ENCODE data around the gene KPRP.

The KPRP gene

GRCh38 chr1:152768847-152769533 is 11.2 kb downstream of the KPRP start:
- in situ Hi-C loops (cut with HindIII; ENCODE audit: low sequenced_read_pairs): no loop called here

- in situ Hi-C loops (cut with HindIII; ENCODE audit: low sequenced_read_pairs): no loop called here
Observed at GRCh38 chr1:152770411-152770810, 12.6 kb downstream of the KPRP start.

DNA sequence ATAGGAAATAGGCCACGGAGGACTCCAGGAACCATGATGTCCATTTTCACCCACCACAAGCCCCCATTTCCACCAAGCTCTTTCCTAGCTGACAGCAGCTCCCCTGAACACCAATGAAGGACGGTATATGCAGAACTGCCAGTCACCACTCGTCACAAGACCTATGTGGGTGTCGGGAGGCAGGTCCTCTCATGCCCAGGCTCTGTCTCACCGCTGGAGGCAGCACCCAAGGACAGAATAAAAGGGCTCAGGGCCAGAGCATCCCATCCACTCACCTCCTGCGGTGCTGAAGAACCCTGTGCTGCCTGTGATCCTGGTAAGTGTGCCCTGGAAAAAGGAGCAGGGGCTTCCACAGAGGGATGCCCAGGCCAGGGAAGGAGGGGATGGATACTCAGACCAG is 17.1 kb downstream of the KPRP start, which contains the start of gene LCE1F:
Gene LCE1F, plus strand, starts transcription at position 266 of the 400 bp plus-strand sequence. CDS start 1,232 bp downstream, outside the sequence.
- in situ Hi-C loops (cut with HindIII; ENCODE audit: low sequenced_read_pairs): no loop called here

- in situ Hi-C loops (cut with HindIII; ENCODE audit: low sequenced_read_pairs): no loop called here
Observed at GRCh38 chr1:152776361-152776760, 18.5 kb downstream of the KPRP start.

DNA sequence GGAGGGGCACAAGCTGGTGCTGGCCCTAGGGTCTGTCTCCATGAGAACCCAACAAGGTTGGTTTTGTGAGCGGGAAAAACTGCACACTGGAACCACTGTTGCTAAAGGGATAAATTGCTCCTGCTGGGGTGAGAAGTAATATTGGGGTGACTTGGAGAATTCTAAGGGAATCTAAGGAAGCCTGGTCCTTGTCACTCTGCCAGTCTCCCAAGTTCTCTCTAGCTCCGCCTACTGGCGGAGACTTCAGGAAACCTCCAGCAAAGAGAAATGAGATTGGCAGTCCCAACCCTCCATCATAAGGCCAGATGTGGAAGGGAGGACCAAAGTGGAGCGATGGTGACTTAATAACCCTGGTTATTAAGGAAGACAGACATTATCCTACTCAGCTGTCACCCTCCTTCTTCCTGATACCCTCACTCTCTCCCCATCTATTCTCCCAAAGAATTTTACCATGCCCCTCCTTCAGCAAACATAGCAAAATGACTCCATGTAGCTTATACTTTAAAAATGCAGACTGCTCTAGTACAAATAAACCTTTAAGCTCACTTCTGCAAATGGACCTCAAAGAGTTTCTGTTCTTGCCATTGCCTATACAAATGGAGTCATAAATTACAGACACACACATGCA is 19.8 kb downstream of the KPRP start:
- in situ Hi-C loops (cut with HindIII; ENCODE audit: low sequenced_read_pairs): no loop called here

DNA sequence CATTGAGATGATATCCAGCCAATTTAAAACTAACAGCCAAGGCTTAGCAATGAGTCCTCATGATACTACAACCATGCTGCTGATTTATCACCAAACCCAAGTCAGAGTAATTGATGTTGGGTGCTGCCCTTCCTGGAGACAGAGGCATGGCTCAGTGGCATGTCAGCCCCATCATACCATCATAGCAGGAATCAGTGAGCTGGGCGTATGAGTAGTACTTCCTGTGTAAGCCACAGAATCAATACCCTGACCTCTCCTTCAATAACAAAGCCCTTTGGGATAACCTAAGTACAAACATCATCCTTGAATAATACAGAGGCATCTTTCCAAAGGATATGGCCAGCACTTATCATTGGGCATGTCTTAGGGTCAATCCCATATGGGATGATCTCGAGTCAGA is 25.3 kb downstream of the KPRP start:
- in situ Hi-C loops (cut with HindIII; ENCODE audit: low sequenced_read_pairs): no loop called here

DNA sequence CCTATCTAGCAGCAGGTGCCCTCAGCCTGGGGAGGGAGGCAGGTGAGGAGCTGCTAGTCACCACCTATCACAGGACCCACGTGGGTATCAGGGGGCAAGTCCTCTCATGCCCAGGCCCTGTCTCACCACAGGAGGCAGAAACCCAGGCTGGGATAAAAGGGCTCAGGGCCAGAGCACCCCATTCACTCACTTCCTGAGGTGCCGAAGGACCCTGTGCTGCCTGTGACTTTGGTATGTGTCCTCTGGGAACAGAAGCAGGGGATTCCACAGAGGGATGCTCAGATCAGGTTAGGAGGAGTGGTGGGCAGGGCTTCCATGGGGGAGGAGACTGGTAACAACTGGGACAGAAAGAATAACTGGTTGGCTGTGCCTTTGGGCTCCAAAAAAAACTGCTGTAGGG is 28.3 kb downstream of the KPRP start, which contains the start of gene LCE1E:
Gene LCE1E, plus strand, starts transcription at position 181 of the 400 bp plus-strand sequence. CDS start 1,043 bp downstream, outside the sequence.
- in situ Hi-C loops (cut with HindIII; ENCODE audit: low sequenced_read_pairs): no loop called here

GRCh38 chr1:152795686-152796085 is 37.9 kb downstream of the KPRP start:
- in situ Hi-C loops (cut with HindIII; ENCODE audit: low sequenced_read_pairs): no loop called here

DNA sequence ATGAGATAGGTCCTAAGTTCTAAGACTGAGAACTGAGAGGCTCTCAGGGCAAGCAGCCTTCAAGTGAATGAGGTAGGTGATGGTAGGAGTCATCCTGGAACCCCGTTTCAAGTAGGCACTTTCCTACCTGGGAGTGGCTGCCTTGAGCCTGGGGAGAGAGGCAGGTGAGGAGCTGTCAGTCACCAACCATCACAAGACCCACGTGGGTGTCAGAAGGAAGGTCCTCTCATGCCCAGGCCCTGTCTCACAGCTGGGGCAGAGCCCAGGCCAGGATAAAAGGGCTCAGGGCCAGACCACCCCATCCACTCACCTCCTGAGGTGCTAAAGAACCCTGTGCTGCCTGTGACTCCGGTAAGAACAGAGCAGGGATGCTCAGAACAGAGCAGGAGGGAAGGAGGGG is 38.6 kb downstream of the KPRP start, which contains the start of gene LCE1D:
Gene LCE1D, plus strand, starts transcription at position 301 of the 400 bp plus-strand sequence. CDS start 1,074 bp downstream, outside the sequence.
- in situ Hi-C loops (cut with HindIII; ENCODE audit: low sequenced_read_pairs): no loop called here

DNA sequence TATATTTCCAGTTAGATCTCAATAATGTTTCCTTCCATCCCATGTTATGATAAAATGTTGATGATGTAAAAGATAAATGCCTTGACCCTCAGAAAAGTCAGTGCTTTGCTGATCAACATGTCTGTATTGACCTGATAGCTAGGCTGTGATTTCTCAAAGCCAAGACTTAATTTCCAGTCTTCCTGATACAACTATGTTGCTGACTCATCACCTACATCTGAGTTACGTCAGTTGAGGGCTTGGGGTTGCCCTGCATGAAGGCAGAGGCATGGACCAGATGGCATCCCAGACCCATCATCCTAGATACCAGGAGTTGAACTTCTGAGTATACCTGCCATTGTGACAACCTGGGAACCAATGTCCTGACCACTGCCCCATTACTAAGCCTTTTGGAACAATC is 43.5 kb downstream of the KPRP start:
- in situ Hi-C loops (cut with HindIII; ENCODE audit: low sequenced_read_pairs): no loop called here

GRCh38 chr1:152806576-152806975 is 48.8 kb downstream of the KPRP start, which contains the start of gene LCE1C:
LCE1C (minus strand) TSS chr1:152806651; CDS start chr1:152805478, 1,173 bp downstream.
- in situ Hi-C loops (cut with HindIII; ENCODE audit: low sequenced_read_pairs): no loop called here

DNA sequence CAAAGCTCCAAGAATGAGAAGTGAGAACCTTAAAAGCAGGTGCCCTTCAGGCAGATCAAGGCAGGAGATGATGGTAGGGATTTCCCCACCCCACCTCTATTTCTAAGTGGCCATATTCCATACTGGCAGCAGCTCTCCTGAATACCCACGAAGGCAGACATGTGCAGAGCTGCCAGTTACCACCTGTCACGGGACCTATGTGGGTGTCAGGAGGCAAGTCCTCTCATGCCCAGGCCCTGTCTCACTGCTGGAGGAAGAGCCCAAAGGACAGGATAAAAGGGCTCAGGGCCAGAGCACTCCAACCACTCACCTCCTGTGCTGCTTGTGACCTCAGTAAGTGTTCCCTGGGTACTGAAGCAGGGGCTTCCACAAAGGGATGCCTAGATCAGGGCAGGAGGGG is 53.2 kb downstream of the KPRP start:
- in situ Hi-C loops (cut with HindIII; ENCODE audit: low sequenced_read_pairs): no loop called here

Measured in DLD1 (cell line).